ENCODE measurements around the gene LSM10.
A peak's percentile ranks its signal among the peaks of the same experiment; 100 is the strongest.

Gene LSM10

DNA sequence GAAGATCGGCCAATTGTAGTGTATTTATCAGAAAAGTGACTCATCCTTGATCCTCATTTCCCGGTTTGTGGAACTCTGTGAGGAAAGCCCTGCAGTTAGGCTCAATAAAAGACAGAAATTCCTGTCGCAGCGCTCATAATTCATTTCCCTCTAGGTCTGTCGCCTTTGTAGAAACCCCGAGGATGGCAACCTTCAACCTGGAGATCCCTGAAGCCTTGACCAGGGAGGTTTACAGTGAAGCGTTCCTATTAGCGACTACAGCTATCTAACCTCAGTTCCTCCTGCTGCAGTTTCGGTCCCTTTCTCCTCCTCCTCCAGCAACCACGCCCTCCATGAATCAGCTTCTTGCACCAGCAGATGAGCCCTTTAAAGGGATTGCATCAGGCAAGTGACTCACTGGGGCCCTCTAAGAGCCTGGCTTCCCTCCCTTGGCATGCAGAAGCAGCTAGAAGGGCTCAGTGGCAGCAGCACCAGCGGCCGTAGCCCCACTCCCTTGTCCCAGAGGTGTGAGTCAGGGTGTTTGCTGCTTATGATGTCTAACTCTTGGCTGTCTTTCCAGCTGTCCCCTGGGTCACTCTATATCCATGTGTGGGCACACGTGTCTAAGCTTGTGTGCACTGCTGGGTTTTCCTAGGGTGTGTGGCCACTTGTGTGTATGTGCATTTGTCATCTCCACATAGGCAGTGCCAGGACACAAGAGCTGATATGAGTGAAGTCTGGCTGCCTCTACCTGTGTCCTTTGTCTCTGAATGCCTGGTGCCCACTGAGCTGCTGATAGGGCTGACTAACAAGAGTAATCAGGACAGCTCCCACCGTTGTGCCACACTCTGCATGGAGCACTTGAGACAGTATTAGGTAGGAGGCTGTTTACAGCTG, 11.2 kb downstream of the LSM10 start:
- peak; percentile 78 for DNase-seq (ENCODE audit: extremely low spot score)
- ChIA-PET CTCF (interaction anchor here (0.6 to 1.3 kb wide), 3 partner anchors 13 to 617 kb away, joined by 3 to 5 read pairs (median 5); partner anchors contain the start of gene CLSPN), POLR2A (interaction anchor here (0.5 to 3.9 kb wide), 23 partner anchors 10 to 255 kb away, joined by 3 to 147 read pairs (median 4); partner anchors contain the start of genes LSM10, MRPS15, OSCP1 and SH3D21)
- TF ChIP-seq L3MBTL2 (conservative IDR thresholded peaks at IDR 0.05) = no peak; the same call in 1 of the 2 replicates
- no peak for TF ChIP-seq SP1 (IDR thresholded peaks at IDR 0.05)
- no peak for TF ChIP-seq ELF4 (IDR thresholded peaks at IDR 0.05)
- no peak for TF ChIP-seq NFRKB (IDR thresholded peaks at IDR 0.05)
- TF ChIP-seq, protein P1, sequence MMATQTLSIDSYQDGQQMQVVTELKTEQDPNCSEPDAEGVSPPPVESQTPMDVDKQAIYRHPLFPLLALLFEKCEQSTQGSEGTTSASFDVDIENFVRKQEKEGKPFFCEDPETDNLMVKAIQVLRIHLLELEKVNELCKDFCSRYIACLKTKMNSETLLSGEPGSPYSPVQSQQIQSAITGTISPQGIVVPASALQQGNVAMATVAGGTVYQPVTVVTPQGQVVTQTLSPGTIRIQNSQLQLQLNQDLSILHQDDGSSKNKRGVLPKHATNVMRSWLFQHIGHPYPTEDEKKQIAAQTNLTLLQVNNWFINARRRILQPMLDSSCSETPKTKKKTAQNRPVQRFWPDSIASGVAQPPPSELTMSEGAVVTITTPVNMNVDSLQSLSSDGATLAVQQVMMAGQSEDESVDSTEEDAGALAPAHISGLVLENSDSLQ (IDR thresholded peaks at IDR 0.05) = peak; percentile 61
- no peak for TF ChIP-seq FOXA1 (IDR thresholded peaks at IDR 0.05)

DNA sequence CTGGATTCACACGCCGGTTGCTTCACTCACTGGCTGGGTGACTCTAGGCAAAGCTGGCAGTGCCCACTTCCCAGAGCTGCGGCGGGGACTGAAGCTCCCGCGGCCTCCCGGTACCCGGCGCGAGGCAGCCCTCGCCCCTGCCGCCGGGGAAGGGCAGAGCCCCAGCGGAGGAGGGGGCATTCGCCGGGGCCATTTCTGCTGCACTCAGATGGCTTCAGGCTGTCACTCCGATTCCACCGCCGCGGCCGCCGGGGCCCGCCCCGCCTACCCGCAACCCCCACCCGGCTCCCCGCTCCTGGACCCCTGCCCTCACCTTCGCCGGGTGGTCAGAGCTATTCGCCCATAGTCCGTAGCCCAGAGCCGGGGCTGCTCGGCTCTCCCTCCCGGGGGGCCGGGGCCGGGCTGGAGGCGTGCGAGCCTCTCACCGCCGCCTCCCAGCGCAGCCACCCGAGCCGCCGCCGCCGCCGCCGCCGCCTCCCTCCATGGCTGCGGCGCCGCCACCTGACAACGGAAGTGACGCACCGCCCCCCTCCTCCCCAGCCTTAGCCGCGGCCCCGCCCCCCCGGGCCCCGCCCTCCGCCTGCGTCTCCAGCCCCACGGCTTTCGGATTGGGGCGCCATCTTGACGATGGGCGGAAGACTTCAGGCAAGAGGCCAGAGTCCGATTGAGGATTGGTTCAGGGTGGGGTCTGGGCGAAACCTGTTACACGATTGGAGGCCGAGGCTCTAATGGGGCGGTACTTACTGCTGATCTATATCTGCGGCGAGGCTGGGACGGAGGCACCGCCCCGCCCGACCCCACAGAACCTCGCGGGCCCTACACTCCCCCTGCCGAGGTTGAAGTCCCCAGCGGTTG, 12.1 kb downstream of the LSM10 start, which contains the start of gene STK40:
Gene STK40, minus strand, starts transcription at position 515 of the 855 bp plus-strand sequence. CDS start 24,592 bp downstream, outside the sequence.
- peak; percentile 96 for DNase-seq (ENCODE audit: extremely low spot score)
- TF ChIP-seq FOXK2 (IDR thresholded peaks at IDR 0.05) (no peak), ELF4 (IDR thresholded peaks at IDR 0.05) (no peak)
- TF ChIP-seq, protein P1 (IDR thresholded peaks at IDR 0.05) = peak; percentile 82
- POLR2A ChIA-PET = interaction anchor here (0.7 to 3.9 kb wide), 20 partner anchors 11 to 237 kb away, joined by 3 to 147 read pairs (median 4); partner anchors contain the start of genes LSM10, MRPS15, OSCP1 and SH3D21
- CTCF ChIA-PET = no interaction called here

DNA sequence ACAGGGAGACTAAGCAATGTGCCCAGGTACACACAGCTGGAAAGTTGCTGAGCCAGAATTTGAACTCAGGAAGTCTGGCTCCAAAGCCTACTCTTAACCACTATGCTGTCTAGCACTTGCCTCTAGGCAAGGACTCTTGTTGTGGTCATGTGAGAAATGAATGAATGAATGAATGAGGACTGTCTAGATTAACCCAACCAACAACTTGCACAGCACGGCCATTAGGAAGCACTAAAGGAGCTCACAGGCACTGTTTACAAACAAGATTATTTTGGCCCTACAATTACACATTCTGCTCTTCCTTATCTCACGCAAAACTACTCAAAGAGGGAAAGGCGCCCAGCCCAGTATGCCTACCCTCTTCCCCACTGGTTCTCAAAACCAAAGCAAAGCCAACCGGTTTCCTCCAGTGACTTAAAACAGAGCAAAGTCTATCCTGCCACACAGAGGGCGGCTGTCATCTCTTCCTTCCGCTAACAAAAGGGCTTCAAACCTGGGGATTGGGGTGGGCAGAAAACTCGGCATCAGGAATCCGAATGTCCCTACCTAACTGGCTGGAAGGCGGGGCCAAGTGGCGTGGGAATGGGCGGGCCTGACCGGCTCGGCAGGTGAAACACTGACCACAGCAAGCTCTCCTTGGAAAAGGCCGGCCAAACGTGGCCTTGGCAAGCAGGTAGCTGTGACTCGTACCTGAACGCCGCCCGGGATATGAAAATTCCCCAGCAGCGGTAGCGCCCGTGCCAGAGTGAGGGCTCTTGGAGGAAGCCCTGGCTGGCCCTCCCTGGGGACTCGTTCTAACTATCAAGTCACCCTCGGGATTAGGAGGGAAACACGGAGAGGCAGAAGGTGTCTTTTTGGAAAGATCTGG, 12.9 kb downstream of the LSM10 start:
- CTCF ChIA-PET = interaction anchor here (0.6 kb wide), 1 partner anchor 12 kb away, joined by 7 read pairs; no protein-coding TSS in a partner anchor
- DNase-seq (ENCODE audit: extremely low spot score) = peak; percentile 28
- POLR2A ChIA-PET = interaction anchor here (0.6 to 1.4 kb wide), 4 partner anchors 8 to 116 kb away, joined by 3 to 7 read pairs (median 5); partner anchors contain the start of gene LSM10
- TF ChIP-seq SUZ12 (IDR thresholded peaks at IDR 0.05) (no peak), SP1 (IDR thresholded peaks at IDR 0.05) (no peak), FOXK2 (IDR thresholded peaks at IDR 0.05) (no peak)

DNA sequence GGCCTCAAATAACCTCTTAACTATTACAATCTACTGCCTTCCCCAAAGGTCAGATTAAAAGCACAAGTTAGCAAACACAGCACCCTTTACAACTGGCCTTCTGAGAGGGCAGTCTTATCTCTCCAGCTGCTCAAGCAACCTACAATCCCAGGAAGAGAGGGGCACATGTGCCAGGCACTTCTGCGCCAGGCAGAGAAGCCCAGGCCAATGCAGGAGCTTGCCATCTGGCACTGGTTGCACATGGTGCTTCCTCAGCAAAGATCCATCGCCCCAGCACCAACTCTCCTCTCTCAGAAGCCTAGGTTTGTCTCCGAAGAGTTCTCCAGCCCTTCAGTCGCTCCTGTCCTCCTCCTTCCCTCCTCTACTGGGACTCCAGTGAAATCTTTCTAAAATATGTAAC, 14.5 kb downstream of the LSM10 start:
- no peak for TF ChIP-seq ZNF384 (IDR thresholded peaks at IDR 0.05)
- TF ChIP-seq FOXK2 (IDR thresholded peaks at IDR 0.05) = no peak
- TF ChIP-seq FOXA1 (IDR thresholded peaks at IDR 0.05) = no peak
- TF ChIP-seq, protein P1 (IDR thresholded peaks at IDR 0.05) = no peak
- no peak for TF ChIP-seq ARNT (IDR thresholded peaks at IDR 0.05)
- TF ChIP-seq NFRKB (IDR thresholded peaks at IDR 0.05) = no peak
- no peak for TF ChIP-seq CTBP1 (IDR thresholded peaks at IDR 0.05; ENCODE audit: borderline replicate concordance)
- TF ChIP-seq FOXM1 (IDR thresholded peaks at IDR 0.05; ENCODE audit: borderline replicate concordance) = no peak
- TF ChIP-seq BHLHE40 (IDR thresholded peaks at IDR 0.05; ENCODE audit: borderline replicate concordance) = no peak
- no peak for TF ChIP-seq ELF4 (IDR thresholded peaks at IDR 0.05)
- TF ChIP-seq SP1 (IDR thresholded peaks at IDR 0.05) = no peak
- TF ChIP-seq LEF1 (IDR thresholded peaks at IDR 0.05; ENCODE audit: borderline replicate concordance) = no peak
- TF ChIP-seq TARDBP (IDR thresholded peaks at IDR 0.05) = no peak
- TF ChIP-seq HDGF (IDR thresholded peaks at IDR 0.05; ENCODE audit: borderline replicate concordance) = no peak
- no peak for TF ChIP-seq L3MBTL2 (conservative IDR thresholded peaks at IDR 0.05)
- TF ChIP-seq SUZ12 (IDR thresholded peaks at IDR 0.05) = no peak
- ChIA-PET CTCF (no interaction called here), POLR2A (interaction anchor here (1.0 to 1.2 kb wide), 2 partner anchors 14 to 81 kb away, joined by 3 read pairs; partner anchors contain the start of genes LSM10 and MRPS15)

DNA sequence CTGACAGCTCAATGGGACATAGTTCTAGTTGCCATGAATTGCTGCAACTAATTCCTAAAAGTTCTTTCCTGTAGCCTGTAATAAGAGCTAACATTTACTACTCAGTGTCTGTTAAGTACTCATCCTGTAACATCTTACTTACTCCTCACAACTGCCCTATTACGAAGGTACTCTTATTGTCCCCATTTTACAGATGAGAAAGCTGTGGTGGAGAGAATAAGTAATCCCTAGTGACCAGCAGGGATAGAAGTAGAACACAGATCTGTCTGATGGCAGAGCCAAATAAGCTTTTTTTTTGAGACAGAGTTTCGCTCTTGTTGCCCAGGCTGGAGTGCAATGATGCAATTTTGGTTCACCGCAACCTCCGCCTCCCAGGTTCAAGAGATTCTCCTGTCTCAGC, 15.0 kb downstream of the LSM10 start:
- POLR2A ChIA-PET = interaction anchor here (1.2 kb wide), 1 partner anchor 82 kb away, joined by 3 read pairs; the partner anchor contains the start of gene MRPS15
- no peak for TF ChIP-seq NFRKB (IDR thresholded peaks at IDR 0.05)
- no peak for TF ChIP-seq SP1 (IDR thresholded peaks at IDR 0.05)
- CTCF ChIA-PET = no interaction called here
- no peak for DNase-seq (ENCODE audit: extremely low spot score)

More for the DNA sequence above, 14.5 kb downstream of the LSM10 start:
- no peak for DNase-seq (ENCODE audit: extremely low spot score)

Data from HEK293T (cell line).